Activated T-cell treated with anti-CD3 and anti-CD28 coated beads, Interleukin-2, amount 50 U/mL, for 4 hours (primary cell): ENCODE data around the gene ANKS6. TPM values are rescaled to one million over a fixed set of nuclear protein-coding genes. Genes with fewer than 3 reads are reported as not detected.
"Not testable (repeated sequence)": the region's sequence is repeated elsewhere in the genome, so short reads cannot be mapped to it uniquely, and the experiment has no call there.

ENCODE experiments used
- ATAC-seq, 2 donors: fragments of 200-7000 bp; cut with Tn5 transposase; one replicate each; pipeline ENCODE4 v1.10.0; 2021
- DNase-seq: peaks from one replicate; pipeline ENCODE4 v3.0.0-alpha.2; 2020
- H3K27me3 Mint-ChIP-seq: one replicate; pipeline ENCODE4 v1.8.0; 2021; ENCODE audit warnings: low read depth, mixed read lengths
- H3K36me3 Mint-ChIP-seq: one replicate; pipeline ENCODE4 v1.8.0; 2022; ENCODE audit warnings: mixed read lengths; ENCODE audit not compliant: insufficient read depth
- H3K4me1 Mint-ChIP-seq: one replicate; pipeline ENCODE4 v1.8.0; 2021; ENCODE audit warnings: low read depth, mixed read lengths
- H3K4me3 Mint-ChIP-seq: one replicate; pipeline ENCODE4 v1.8.0; 2021; ENCODE audit warnings: mild to moderate bottlenecking, moderate library complexity, mixed read lengths
- H3K9me3 Mint-ChIP-seq: one replicate; pipeline ENCODE4 v1.8.0; 2021; ENCODE audit warnings: mixed read lengths
- total RNA-seq, 3 donors: library from RNA; stranded (reverse); gene quantifications; one replicate each; pipeline ENCODE4 v1.2.1, GENCODE V29; 2021

The ANKS6 gene
- total RNA-seq, 3 donors from 2014 or later: 15.3 to 18.5 (median 16.3) TPM

DNA sequence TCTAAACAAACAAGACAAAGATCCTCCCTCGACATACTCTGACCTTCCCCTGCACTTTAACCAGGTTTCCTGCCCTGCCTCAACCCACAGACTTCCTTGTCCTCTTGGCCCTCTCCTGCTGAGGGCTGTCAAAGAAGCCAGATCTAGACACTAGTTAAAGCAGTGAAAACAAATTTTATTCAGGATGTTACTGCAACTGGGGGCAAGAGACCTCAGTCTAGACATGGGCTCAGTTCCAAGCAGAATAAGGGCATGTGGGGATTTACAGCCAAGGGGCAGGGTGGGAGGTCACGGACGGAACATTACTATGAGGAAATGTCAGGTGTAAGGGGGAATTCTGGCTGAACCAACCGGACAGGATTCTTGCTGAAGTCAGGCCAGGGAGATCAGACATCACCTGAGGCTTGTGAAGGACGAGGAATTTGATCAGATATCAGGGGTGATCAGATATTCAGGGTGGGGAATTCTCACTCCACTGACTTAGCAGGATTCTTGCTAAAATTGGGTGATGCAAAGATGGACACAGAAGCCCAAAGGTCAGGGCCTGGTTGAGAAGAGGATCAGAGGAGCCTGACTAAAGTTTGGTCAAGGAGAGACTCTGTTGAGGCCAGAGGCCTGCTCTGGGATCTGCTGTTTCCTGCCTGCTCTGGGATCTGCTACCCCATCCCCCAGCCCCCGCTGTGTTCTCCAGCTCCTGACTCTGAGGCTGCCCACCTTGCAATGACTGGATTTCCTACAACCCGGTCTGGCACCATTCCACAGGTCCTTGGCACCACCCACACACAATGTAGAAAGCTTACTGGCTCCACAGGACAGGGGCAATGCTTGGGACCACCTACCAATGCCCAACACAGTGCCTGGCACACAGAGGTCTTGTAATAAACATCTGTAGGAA is 109.1 kb downstream of the ANKS6 start:
- ATAC-seq (no peak), DNase-seq (no peak)
- Mint-ChIP-seq H3K9me3 (no peaks in the 10 kb centered on the region), H3K4me1 (no peaks in the 10 kb centered on the region), H3K36me3 (no peaks in the 10 kb centered on the region), H3K27me3 (peaks cover 3% of the 10 kb centered on the region), H3K4me3 (no peak overlapping the region)

GRCh38 chr9:98684816-98685215 is 111.5 kb downstream of the ANKS6 start:
- H3K4me1 Mint-ChIP-seq, H3K4me3 Mint-ChIP-seq, ATAC-seq, H3K36me3 Mint-ChIP-seq, H3K9me3 Mint-ChIP-seq, DNase-seq, H3K27me3 Mint-ChIP-seq: not testable (repeated sequence)

Other genes with a start within 250 kb of the ANKS6 start
- gene GABBR2, start 87.6 kb downstream of the ANKS6 start, total RNA-seq: not detected
- gene GALNT12, start 11.1 kb upstream of the ANKS6 start, total RNA-seq: 1 to 10 TPM; 1.7 to 3.7 (median 3.5) TPM
- under 1 TPM; 0.05 to 0.16 (median 0.10) TPM for gene COL15A1, start 147.4 kb upstream of the ANKS6 start, total RNA-seq